ENCODE measurements around the gene SUSD6. TPM values are rescaled to one million over a fixed set of nuclear protein-coding genes. Genes with fewer than 3 reads are reported as not detected.

SUSD6 gene
- total RNA-seq, 1 donor: 63.2 TPM

GRCh38 chr14:69610020-69610873, 1.1 kb upstream of the SUSD6 start:
- Histone ChIP-seq H3K9me3 (ENCODE audit: low read depth, low read length) (no peaks in the 10 kb centered on the region), H3K27me3 (ENCODE audit: insufficient read depth, low read length) (no peaks in the 10 kb centered on the region), H3K4me3 (ENCODE audit: low read length) (peak overlapping the region; percentile 35), H3K4me1 (ENCODE audit: insufficient read depth, low read length) (peaks cover 42% of the 10 kb centered on the region)

GRCh38 chr14:69610874-69611171, 573 bp upstream of the SUSD6 start:
- H3K27me3 ChIP-seq (ENCODE audit: insufficient read depth, low read length): no peaks in the 10 kb centered on the region
- H3K4me1 ChIP-seq (ENCODE audit: insufficient read depth, low read length): peaks cover 47% of the 10 kb centered on the region
- no peaks in the 10 kb centered on the region for H3K9me3 ChIP-seq (ENCODE audit: low read depth, low read length)
- peak overlapping the region; percentile 35 for H3K4me3 ChIP-seq (ENCODE audit: low read length)

- H3K4me3 ChIP-seq (ENCODE audit: low read length): peak overlapping the region; percentile 78
- no peaks in the 10 kb centered on the region for H3K27me3 ChIP-seq (ENCODE audit: insufficient read depth, low read length)
- H3K9me3 ChIP-seq (ENCODE audit: low read depth, low read length): no peaks in the 10 kb centered on the region
- peaks cover 60% of the 10 kb centered on the region for H3K4me1 ChIP-seq (ENCODE audit: insufficient read depth, low read length)
These were observed 802 bp downstream of the SUSD6 start for GRCh38 chr14:69612014-69612782.

GRCh38 chr14:69612783-69613130, 1.4 kb downstream of the SUSD6 start:
- no peaks in the 10 kb centered on the region for H3K27me3 ChIP-seq (ENCODE audit: insufficient read depth, low read length)
- no peaks in the 10 kb centered on the region for H3K9me3 ChIP-seq (ENCODE audit: low read depth, low read length)
- peak overlapping the region; percentile 78 for H3K4me3 ChIP-seq (ENCODE audit: low read length)
- peaks cover 66% of the 10 kb centered on the region for H3K4me1 ChIP-seq (ENCODE audit: insufficient read depth, low read length)

GRCh38 chr14:69613312-69614073, 2.1 kb downstream of the SUSD6 start:
- Histone ChIP-seq H3K27me3 (ENCODE audit: insufficient read depth, low read length) (no peaks in the 10 kb centered on the region), H3K4me1 (ENCODE audit: insufficient read depth, low read length) (peaks cover 73% of the 10 kb centered on the region), H3K4me3 (ENCODE audit: low read length) (peak overlapping the region; percentile 78), H3K9me3 (ENCODE audit: low read depth, low read length) (no peaks in the 10 kb centered on the region)

- Histone ChIP-seq H3K4me1 (ENCODE audit: insufficient read depth, low read length) (peaks cover 84% of the 10 kb centered on the region), H3K9me3 (ENCODE audit: low read depth, low read length) (no peaks in the 10 kb centered on the region), H3K27me3 (ENCODE audit: insufficient read depth, low read length) (no peaks in the 10 kb centered on the region), H3K4me3 (ENCODE audit: low read length) (no peak overlapping the region)
These were observed 3.2 kb downstream of the SUSD6 start for GRCh38 chr14:69614592-69614991.

- no peak overlapping the region for H3K4me3 ChIP-seq (ENCODE audit: low read length)
- no peaks in the 10 kb centered on the region for H3K27me3 ChIP-seq (ENCODE audit: insufficient read depth, low read length)
- H3K9me3 ChIP-seq (ENCODE audit: low read depth, low read length): no peaks in the 10 kb centered on the region
- peaks cover 89% of the 10 kb centered on the region for H3K4me1 ChIP-seq (ENCODE audit: insufficient read depth, low read length)
These were observed 3.7 kb downstream of the SUSD6 start for GRCh38 chr14:69615121-69615495.

GRCh38 chr14:69615496-69616407, 4.4 kb downstream of the SUSD6 start:
- Histone ChIP-seq H3K9me3 (ENCODE audit: low read depth, low read length) (no peaks in the 10 kb centered on the region), H3K27me3 (ENCODE audit: insufficient read depth, low read length) (no peaks in the 10 kb centered on the region), H3K4me1 (ENCODE audit: insufficient read depth, low read length) (peaks cover 89% of the 10 kb centered on the region), H3K4me3 (ENCODE audit: low read length) (no peak overlapping the region)

GRCh38 chr14:69616408-69616773, 5.0 kb downstream of the SUSD6 start:
- Histone ChIP-seq H3K27me3 (ENCODE audit: insufficient read depth, low read length) (no peaks in the 10 kb centered on the region), H3K4me3 (ENCODE audit: low read length) (no peak overlapping the region)

GRCh38 chr14:69617796-69618195, 6.4 kb downstream of the SUSD6 start:
- H3K4me3 ChIP-seq (ENCODE audit: low read length): no peak overlapping the region
- H3K4me1 ChIP-seq (ENCODE audit: insufficient read depth, low read length): peaks cover 96% of the 10 kb centered on the region
- H3K27me3 ChIP-seq (ENCODE audit: insufficient read depth, low read length): no peaks in the 10 kb centered on the region
- no peaks in the 10 kb centered on the region for H3K9me3 ChIP-seq (ENCODE audit: low read depth, low read length)

More at GRCh38 chr14:69616408-69616773, 5.0 kb downstream of the SUSD6 start:
- Histone ChIP-seq H3K9me3 (ENCODE audit: low read depth, low read length) (no peaks in the 10 kb centered on the region), H3K4me1 (ENCODE audit: insufficient read depth, low read length) (peaks cover 91% of the 10 kb centered on the region)

GRCh38 chr14:69619012-69619411, 7.6 kb downstream of the SUSD6 start:
- no peak overlapping the region for H3K4me3 ChIP-seq (ENCODE audit: low read length)
- H3K27me3 ChIP-seq (ENCODE audit: insufficient read depth, low read length): no peaks in the 10 kb centered on the region
- no peaks in the 10 kb centered on the region for H3K9me3 ChIP-seq (ENCODE audit: low read depth, low read length)
- H3K4me1 ChIP-seq (ENCODE audit: insufficient read depth, low read length): peaks cover 89% of the 10 kb centered on the region

GRCh38 chr14:69620211-69620611, 8.8 kb downstream of the SUSD6 start:
- Histone ChIP-seq H3K4me1 (ENCODE audit: insufficient read depth, low read length) (peaks cover 89% of the 10 kb centered on the region), H3K27me3 (ENCODE audit: insufficient read depth, low read length) (no peaks in the 10 kb centered on the region), H3K4me3 (ENCODE audit: low read length) (no peak overlapping the region), H3K9me3 (ENCODE audit: low read depth, low read length) (no peaks in the 10 kb centered on the region)

- Histone ChIP-seq H3K9me3 (ENCODE audit: low read depth, low read length) (no peaks in the 10 kb centered on the region), H3K27me3 (ENCODE audit: insufficient read depth, low read length) (no peaks in the 10 kb centered on the region), H3K4me3 (ENCODE audit: low read length) (no peak overlapping the region), H3K4me1 (ENCODE audit: insufficient read depth, low read length) (peaks cover 89% of the 10 kb centered on the region)
These were observed 9.6 kb downstream of the SUSD6 start for GRCh38 chr14:69620981-69621380.

- Histone ChIP-seq H3K9me3 (ENCODE audit: low read depth, low read length) (no peaks in the 10 kb centered on the region), H3K27me3 (ENCODE audit: insufficient read depth, low read length) (no peaks in the 10 kb centered on the region), H3K4me3 (ENCODE audit: low read length) (no peak overlapping the region), H3K4me1 (ENCODE audit: insufficient read depth, low read length) (peaks cover 87% of the 10 kb centered on the region)
These were observed 12.7 kb downstream of the SUSD6 start for GRCh38 chr14:69624136-69624535.
